GM18873 (cell line): Measurements from ENCODE around the gene FAU.
A peak's percentile ranks its signal among the peaks of the same experiment; 100 is the strongest.

Source experiments
- ATAC-seq: cut with Tn5 transposase; IDR thresholded peaks from one replicate; pipeline ENCODE4 v1.9.1; 2021; ENCODE audit warnings: mild to moderate bottlenecking, moderate library complexity, moderate number of reproducible peaks; ENCODE audit not compliant: unreplicated experiment, low FRiP score

FAU gene

GRCh38 chr11:65136515-65137096 is 14.7 kb upstream of the FAU start:
- no peak for ATAC-seq

DNA sequence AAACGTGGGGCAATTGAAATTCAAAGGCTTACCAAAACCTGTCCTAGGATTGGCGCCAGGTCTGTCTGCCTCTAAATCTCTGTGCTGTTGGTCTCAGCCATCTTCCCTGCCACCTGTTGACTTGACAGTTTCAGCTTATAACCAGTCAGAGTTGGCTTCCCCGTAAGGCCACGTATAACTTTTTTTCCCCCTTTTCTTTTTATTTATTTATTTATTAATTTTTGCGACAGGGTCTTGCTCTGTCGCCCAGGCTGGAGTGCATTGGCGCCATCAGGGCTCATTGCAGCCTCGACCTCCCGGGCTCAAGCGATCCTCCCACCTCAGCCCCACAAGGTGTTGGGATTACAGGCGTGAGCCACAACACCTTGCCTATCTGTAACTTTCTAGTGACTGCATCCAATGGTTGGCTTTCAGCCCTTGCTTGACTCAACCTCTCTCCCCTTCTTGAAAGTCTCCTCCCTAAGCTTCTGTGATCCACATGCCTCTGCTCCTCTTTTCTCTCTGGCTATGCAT is 13.8 kb upstream of the FAU start:
- no peak for ATAC-seq

DNA sequence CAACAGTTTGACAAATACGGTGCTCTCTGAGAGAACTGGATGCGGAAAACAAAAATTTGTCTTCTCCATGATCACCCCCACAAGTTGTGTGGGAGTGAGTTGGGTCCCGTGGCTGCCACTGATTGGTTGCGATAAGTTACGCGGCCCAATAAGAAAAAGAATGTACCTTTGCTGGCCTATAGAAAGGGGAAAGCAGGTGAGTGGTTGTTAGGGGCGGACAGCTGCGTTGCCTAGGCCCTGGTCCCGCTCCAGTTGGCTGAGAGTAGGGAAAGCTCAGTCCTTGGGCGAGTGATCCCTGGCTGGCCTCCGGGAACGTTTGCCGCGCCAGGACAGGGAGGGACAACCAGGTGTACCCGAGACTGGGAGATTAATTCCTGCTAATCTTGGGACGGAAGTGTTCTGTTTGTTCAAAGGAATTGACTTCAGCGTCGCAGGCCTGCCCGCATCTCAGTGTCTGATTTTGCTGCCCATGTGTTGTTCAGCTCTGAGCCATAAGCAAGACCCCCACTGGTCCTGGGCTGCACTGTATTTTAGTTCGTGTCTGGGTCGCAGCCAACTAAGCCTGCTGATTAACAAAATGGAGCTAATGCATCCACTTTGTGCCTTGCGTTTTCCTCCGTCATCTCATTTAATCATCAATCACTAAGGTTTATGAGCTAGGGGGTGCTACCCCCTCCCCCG is 13.2 kb upstream of the FAU start:
- ATAC-seq = peak; percentile 62

DNA sequence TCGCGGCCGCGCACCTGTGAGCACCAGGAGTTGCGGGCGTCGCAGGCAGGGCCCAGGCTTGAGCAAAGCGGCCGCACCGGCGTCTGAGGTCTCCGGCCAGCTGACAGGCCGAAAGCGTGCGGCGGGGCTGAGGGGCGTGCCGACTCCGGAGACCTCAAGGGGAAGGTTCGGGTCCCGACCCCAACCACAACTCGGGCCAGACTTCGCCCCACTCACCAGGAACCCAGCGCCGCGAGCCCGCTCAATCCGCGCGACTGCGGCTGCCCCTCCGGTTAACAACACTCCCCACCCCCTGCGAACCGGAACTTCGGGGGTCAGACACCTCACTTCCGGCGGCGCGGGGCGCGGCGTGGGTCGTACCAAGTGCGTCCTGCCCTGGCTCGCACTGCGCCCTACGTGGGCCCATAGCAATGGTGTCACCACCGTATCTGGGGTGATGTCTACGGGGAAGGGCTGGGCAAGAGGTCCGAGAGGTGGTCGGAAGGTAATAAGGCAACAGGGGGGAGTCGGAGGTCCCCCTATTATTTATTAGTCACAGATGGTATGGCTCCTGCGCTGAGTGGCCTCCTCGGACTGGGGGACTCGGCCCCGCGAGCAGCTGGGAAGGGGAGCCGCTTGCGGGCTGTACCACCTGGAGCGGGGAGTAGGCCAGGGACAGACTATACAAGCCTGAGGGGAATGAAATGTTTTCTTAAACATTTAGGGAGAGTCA is 12.5 kb upstream of the FAU start, which contains the start of gene SYVN1:
TSS of gene SYVN1 (minus strand) at position 280 of the 712 bp plus-strand sequence. CDS start 918 bp downstream, outside the sequence.
- peak; percentile 38 for ATAC-seq

- ATAC-seq = no peak
Measured at GRCh38 chr11:65133724-65134123, 11.8 kb upstream of the FAU start.

GRCh38 chr11:65132988-65133700 is 11.2 kb upstream of the FAU start:
- no peak for ATAC-seq

- ATAC-seq = peak; percentile 31
Measured at GRCh38 chr11:65132238-65132987, 10.5 kb upstream of the FAU start.

DNA sequence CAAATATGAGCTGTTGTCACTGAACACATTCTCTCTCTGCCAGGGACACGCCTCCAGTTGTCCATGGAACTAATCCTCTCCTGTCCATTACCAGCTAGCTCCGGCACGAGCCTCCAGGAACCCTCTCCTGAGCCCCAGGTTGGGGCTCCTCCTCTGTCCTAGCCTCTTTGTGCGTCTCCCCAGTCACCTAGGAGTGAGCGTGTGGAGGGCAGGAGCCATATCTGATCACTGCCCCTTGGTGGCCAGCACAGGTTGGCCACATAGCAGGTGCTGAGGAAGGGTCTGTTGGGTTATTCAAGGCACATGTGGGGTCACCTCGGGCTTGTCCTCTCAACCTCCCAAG is 9.9 kb upstream of the FAU start:
- no peak for ATAC-seq

DNA sequence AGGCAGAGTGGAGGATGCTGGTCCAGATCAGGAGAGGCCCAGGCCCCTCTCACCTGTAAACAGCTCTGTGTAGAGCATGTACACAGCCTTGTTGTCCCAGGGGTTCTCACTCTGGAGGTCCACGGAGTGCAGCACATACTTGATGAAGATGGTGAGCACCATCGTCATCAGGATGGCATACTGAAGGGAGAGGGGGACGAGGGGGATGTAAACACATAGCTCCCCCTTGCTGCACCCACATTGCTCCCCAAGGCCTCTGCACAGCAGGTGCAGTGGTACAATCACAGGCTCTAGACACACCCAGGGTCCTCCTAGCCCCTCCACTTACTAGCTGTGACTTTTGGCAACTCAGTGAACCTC is 9.5 kb upstream of the FAU start:
- no peak for ATAC-seq

- ATAC-seq = no peak
Measured at GRCh38 chr11:65130631-65131416, 8.9 kb upstream of the FAU start.

DNA sequence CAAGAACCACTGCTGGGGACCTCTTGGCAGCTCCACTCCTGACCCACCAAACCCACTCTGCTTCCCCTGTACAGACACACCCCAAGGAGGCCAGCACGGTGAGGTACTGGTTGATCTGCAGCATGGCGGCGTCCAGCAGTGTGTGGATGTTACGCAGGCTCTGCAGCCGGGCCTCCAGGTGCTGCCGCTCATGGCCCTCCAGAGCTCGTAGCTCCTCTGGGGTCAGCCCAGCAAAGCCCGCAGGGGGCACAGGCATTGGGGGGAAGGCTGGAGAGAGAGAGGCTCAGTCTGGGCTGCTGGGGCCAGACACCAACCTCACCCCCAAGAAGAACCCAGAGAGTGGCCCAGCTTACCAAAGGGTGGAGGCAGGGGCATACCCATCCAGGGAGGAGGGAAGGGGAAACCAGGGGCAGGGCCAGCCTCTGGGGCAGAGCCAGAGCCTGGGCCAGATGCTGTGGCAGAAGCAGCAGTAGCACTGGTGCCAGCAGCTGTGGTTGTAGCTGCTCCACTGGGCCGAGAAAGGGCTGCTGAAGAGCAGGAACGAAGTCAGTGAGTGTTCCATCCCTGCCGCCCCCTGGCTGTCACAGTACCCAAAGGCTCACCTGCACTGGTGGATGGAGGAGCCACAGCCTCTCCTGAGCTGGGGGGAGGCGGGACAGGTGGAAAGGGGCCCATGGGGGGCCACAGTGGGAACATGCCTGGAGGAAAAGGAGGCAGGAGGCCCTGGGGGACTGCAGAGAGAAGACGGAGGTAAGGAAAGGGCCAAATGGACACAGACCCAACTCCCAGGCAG is 7.9 kb upstream of the FAU start:
- ATAC-seq = no peak

- no peak for ATAC-seq
Measured at GRCh38 chr11:65128182-65129145, 6.5 kb upstream of the FAU start.

DNA sequence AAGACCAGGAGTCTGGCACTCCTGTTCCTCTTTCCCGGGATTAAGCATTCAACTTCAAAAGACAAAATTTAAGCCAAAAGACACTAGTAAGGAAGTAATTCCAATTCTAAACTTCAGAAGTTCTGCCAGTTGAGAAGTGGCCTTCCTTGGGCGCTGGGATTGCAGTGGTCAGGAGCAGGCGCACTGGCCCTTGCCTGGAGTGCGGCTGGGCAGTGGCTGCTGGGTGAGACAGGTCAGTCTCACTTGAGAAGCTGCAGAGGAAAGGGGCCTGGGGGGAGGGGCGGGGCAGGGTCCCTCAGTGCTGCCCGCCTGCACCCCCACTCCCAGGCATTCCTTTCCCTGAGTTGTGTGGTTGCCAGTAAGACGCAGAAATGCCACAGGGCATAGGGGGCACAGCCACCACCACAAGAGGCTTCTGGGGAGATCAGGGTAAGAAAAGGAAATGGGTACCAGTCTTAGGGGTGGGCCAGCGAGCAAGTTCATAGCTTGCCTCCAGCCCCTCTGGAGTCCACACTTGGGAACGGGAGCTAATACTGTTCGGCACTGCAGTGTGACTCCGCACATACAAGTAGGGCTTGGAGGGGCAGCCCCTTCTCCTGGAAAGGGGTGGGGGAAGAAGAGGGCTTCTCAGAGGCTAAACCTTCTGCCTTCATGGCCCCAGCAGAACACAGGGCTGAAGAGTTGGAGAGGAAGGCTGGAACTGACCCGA is 5.7 kb upstream of the FAU start:
- ATAC-seq = no peak

DNA sequence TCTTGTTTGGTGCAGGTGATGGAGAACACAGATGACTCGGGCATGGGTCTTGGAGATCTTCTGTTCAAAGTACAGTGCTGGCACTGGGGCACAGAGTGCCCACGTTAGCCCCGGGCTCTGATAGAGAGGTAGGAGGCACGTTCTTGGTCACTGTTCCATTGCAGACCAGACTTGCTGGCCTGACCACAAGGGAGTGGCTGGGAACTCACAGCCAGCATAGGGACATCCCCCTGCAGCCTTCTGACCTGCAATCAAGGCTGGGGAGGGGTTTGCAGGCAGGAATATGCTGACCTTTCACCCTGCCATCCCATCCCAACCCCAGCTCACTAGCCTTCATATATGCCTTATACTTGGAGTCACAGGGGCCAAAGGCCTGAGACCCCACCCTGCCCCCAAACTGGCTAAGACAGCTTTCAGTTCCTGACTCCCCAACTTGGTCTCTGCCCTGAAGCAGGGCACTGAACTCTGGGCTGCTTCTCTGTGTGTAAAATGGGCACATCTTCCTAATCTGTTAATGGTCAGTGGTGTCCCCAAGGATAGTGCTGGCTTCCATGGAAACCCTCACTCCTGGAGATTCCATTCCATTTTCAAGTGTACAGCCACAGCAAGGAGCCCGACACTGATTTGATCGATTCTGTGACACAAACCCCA is 4.8 kb upstream of the FAU start:
- no peak for ATAC-seq

- ATAC-seq = no peak
Measured at GRCh38 chr11:65125197-65126056, 3.5 kb upstream of the FAU start.
